Measurements from ENCODE around the gene USH2A.

Gene USH2A

GRCh38 chr1:216285052-216285451 is 138.2 kb downstream of the USH2A start:
- DNase-seq (ENCODE audit: low read depth), result no peak
- TF ChIP-seq CTCF (IDR thresholded peaks at IDR 0.05; ENCODE audit: control insufficient read depth, insufficient read depth, low read depth, low read length, missing control alignments), result no peak
- H3K4me3 ChIP-seq (ENCODE audit: control insufficient read depth, low read depth, low read length), result no peak overlapping the region

- no peak for DNase-seq (ENCODE audit: low read depth)
- no peak overlapping the region for H3K4me3 ChIP-seq (ENCODE audit: control insufficient read depth, low read depth, low read length)
- TF ChIP-seq CTCF (IDR thresholded peaks at IDR 0.05; ENCODE audit: control insufficient read depth, insufficient read depth, low read depth, low read length, missing control alignments), result no peak
Measured at GRCh38 chr1:216281757-216282156, 141.5 kb downstream of the USH2A start.

- DNase-seq (ENCODE audit: low read depth), result no peak
- no peak for TF ChIP-seq CTCF (IDR thresholded peaks at IDR 0.05; ENCODE audit: control insufficient read depth, insufficient read depth, low read depth, low read length, missing control alignments)
- no peak overlapping the region for H3K4me3 ChIP-seq (ENCODE audit: control insufficient read depth, low read depth, low read length)
Measured at GRCh38 chr1:216270086-216270773, 153.0 kb downstream of the USH2A start.

DNA sequence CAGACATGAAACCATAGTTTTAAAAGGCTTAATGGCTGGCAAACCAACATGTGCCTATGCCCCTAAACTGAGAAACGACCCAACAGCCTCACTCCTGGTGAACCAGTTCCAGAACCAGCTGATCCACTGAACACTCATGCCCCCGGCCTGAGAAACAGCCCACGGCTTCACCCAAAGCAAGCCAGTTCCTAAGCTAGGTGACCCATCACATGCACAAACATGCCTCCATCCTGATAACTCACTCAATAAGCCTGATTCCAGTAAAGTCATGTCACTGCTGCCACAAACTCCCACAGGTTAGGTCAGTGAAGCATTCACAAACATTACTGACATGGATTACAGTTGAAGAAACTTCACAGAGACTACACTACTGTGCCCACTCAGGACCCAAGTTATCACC is 161.6 kb downstream of the USH2A start:
- no peak for TF ChIP-seq CTCF (IDR thresholded peaks at IDR 0.05; ENCODE audit: control insufficient read depth, insufficient read depth, low read depth, low read length, missing control alignments)
- H3K4me3 ChIP-seq (ENCODE audit: control insufficient read depth, low read depth, low read length), result no peak overlapping the region
- DNase-seq (ENCODE audit: low read depth), result no peak

GRCh38 chr1:216258856-216259255 is 164.4 kb downstream of the USH2A start:
- H3K4me3 ChIP-seq (ENCODE audit: control insufficient read depth, low read depth, low read length), result no peak overlapping the region
- TF ChIP-seq CTCF (IDR thresholded peaks at IDR 0.05; ENCODE audit: control insufficient read depth, insufficient read depth, low read depth, low read length, missing control alignments), result no peak
- no peak for DNase-seq (ENCODE audit: low read depth)

DNA sequence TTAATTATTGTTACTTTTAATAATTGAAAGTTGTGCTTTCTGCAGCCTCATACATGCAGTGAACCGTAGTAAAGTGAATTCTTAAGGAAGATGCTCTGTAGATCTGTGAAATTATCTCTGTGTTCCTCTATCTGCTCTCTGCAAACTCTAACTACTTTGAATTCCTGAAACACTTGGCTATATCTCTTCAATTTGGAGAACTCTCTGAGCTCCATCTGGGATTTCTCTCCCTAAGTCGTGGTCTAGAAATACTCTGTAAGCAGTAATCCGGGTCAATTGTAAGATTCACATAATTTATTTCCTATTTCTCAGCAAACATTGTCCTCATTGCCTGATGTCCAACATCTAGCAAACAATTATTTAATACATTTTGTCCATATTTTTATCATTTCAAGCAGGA is 164.9 kb downstream of the USH2A start:
- no peak overlapping the region for H3K4me3 ChIP-seq (ENCODE audit: control insufficient read depth, low read depth, low read length)
- no peak for TF ChIP-seq CTCF (IDR thresholded peaks at IDR 0.05; ENCODE audit: control insufficient read depth, insufficient read depth, low read depth, low read length, missing control alignments)
- DNase-seq (ENCODE audit: low read depth), result no peak

All from AG09309 (cell line).